Ovary (tissue), 9 donors: ENCODE data around the gene GLB1L3. TPM values are rescaled to one million over a fixed set of nuclear protein-coding genes. Genes with fewer than 3 reads are reported as not detected.

Experiments
- DNase-seq, 5 donors: peaks; one replicate each; pipeline ENCODE4 v3.0.0-alpha.2; 2019 to 2020
- H3K27ac ChIP-seq, 2 donors: fragments of 200-600 bp; one replicate each; pipeline versions ENCODE4 v1.5.1 to v1.8.0; 2019 to 2022
- H3K27me3 ChIP-seq: fragments of 200-600 bp; one replicate; pipeline ENCODE4 v1.8.0; 2022
- H3K36me3 ChIP-seq: fragments of 200-600 bp; sonication (generic); one replicate; pipeline ENCODE4 v1.5.1; 2019
- H3K4me1 ChIP-seq: one replicate; pipeline ENCODE4 v1.8.1; 2013; ENCODE audit warnings: mild to moderate bottlenecking, moderate library complexity; ENCODE audit not compliant: insufficient read depth
- H3K4me3 ChIP-seq: fragments of 200-600 bp; sonication (generic); one replicate; pipeline ENCODE4 v1.5.1; 2017
- H3K9me3 ChIP-seq, 2 donors: fragments of 200-600 bp in 1 of 2; sonication (generic) in 1 of 2; one replicate each; pipeline versions ENCODE4 v1.5.1 to v1.8.1; 2013 to 2019; ENCODE audit warnings: mild to moderate bottlenecking in 1 of 2, moderate library complexity in 1 of 2
- EP300 ChIP-seq: sonication (generic); formaldehyde crosslinking; IDR thresholded peaks from one replicate; pipeline ENCODE4 v1.6.1; 2017; ENCODE audit warnings: antibody characterized with exemption
- POLR2A ChIP-seq: fragments of 450-650 bp; IDR thresholded peaks from one replicate; pipeline ENCODE4 v1.6.1; 2017; ENCODE audit warnings: antibody characterized with exemption, mild to moderate bottlenecking, moderate library complexity
- WGBS, 3 donors: extraction: QIAGEN DNeasy Blood & Tissue Kit in 1 of 3; methylation state at CpG; one replicate each; pipeline versions ENCODE4 v1.1.5 to v1.1.7; 2013 to 2017; 5-methylcytosine and 5-hydroxymethylcytosine counted together
- intact Hi-C, 4 donors: fragments of 100-400 bp; cut with DNase I; formaldehyde crosslinking; loops; one replicate each; pipeline versions ENCODE4 v1.11.0 to v1.15.1; 2022 to 2023
- polyA plus RNA-seq, 2 donors: library from polyadenylated mRNA; stranded (reverse); fragments of 200-250 nt in 1 of 2; fragments of 350-450 nt in 1 of 2; fragmentation: Illumina TruSeq in 1 of 2; extraction: RNeasy Lipid Tissue Mini Kit (QIAGEN cat#74804) in 1 of 2; gene quantifications; one replicate each; pipeline ENCODE4 v1.2.3, GENCODE V29; 2013 to 2014
- total RNA-seq, 7 donors: library from RNA; depleted of rRNA in 2 of 7; stranded (reverse); fragments of >200 nt in 2 of 7; fragmentation: NEBNext Ultra II Directional in 3 of 7; extraction: Animal tissue kit (Norgen Biotek cat#: 25700) in 3 of 7; gene quantifications; one replicate each; pipeline versions ENCODE4 v1.1.0 to v1.2.4, GENCODE V29; 2016 to 2023
- TF ChIP-seq, protein P1 (sequence below), 3 donors: fragments of 450-650 bp in 2 of 3; fragments of 200-600 bp in 1 of 3; IDR thresholded peaks; one replicate each; pipeline versions ENCODE4 v1.5.1 to v1.8.0; 2016 to 2022; ENCODE audit warnings: antibody characterized with exemption in 3 of 3, mild to moderate bottlenecking in 1 of 3
- donor health status: DM: no; HTN: no; CAD: no; lungs with moderate emphysema.
- donor health status: DM: no; HTN: no; CAD: no.
- donor health status: Bipolar disorder and iron deficiency.
- donor health status: DM: yes; HTN: yes; CAD: no.
- donor health status: DM: no; HTN: no; CAD: no.
- donor health status: DM: yes; HTN: yes; CAD: no.

GLB1L3 gene
- total and polyA plus RNA-seq, 9 donors = 0.07 to 0.20 (median 0.12) TPM; not detected in 4

- H3K4me1 ChIP-seq = no peaks in the 10 kb centered on the region
- no peaks in the 10 kb centered on the region for H3K27me3 ChIP-seq
- WGBS, 3 donors = 42 to 55% (median 43%) methylated on average over 3 of the region's 3 CpGs
Observed at GRCh38 chr11:134266841-134267251, 9.3 kb upstream of the GLB1L3 start.

GRCh38 chr11:134267461-134267860 lies 8.7 kb upstream of the GLB1L3 start:
- 70 to 77% (median 73%) methylated on average over 5 of the region's 5 CpGs for WGBS, 3 donors
- intact Hi-C loops = no loop called here
- no peak overlapping the region for H3K27ac ChIP-seq
- no peak for DNase-seq
- no peaks in the 10 kb centered on the region for H3K9me3 ChIP-seq
- no peaks in the 10 kb centered on the region for H3K27me3 ChIP-seq
- TF ChIP-seq, protein P1, sequence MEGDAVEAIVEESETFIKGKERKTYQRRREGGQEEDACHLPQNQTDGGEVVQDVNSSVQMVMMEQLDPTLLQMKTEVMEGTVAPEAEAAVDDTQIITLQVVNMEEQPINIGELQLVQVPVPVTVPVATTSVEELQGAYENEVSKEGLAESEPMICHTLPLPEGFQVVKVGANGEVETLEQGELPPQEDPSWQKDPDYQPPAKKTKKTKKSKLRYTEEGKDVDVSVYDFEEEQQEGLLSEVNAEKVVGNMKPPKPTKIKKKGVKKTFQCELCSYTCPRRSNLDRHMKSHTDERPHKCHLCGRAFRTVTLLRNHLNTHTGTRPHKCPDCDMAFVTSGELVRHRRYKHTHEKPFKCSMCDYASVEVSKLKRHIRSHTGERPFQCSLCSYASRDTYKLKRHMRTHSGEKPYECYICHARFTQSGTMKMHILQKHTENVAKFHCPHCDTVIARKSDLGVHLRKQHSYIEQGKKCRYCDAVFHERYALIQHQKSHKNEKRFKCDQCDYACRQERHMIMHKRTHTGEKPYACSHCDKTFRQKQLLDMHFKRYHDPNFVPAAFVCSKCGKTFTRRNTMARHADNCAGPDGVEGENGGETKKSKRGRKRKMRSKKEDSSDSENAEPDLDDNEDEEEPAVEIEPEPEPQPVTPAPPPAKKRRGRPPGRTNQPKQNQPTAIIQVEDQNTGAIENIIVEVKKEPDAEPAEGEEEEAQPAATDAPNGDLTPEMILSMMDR (IDR thresholded peaks at IDR 0.05) = no peak
- TF ChIP-seq EP300 (no peak), POLR2A (no peak)
- no peaks in the 10 kb centered on the region for H3K4me1 ChIP-seq
- no peaks in the 10 kb centered on the region for H3K36me3 ChIP-seq
- H3K4me3 ChIP-seq = no peak overlapping the region

More at GRCh38 chr11:134266841-134267251, 9.3 kb upstream of the GLB1L3 start:
- H3K9me3 ChIP-seq = no peaks in the 10 kb centered on the region
- H3K36me3 ChIP-seq = no peaks in the 10 kb centered on the region
- TF ChIP-seq EP300 (no peak), POLR2A (no peak)
- TF ChIP-seq, protein P1 (IDR thresholded peaks at IDR 0.05) = no peak
- no peak overlapping the region for H3K27ac ChIP-seq
- intact Hi-C loops = no loop called here
- H3K4me3 ChIP-seq = no peak overlapping the region
- DNase-seq = no peak

DNA sequence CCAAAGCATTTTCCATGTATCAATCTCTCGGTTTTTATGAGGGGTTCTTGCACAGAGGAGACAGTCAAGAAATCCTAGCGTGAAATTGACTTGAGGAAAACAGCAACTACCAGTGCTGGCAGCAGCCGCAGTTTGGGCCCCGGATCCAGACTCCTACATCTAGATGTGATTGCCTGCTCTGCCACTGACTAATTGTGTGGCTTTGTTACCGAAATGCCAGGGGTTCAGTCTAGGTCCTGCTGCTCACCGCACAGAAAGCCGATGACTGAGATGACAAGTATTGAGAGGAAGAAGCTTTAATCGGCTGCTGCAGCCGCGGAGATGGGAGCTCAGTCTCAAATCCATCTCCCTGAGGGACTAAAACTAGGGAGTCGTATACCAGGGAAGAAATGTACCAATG lies 8.2 kb upstream of the GLB1L3 start:
- Histone ChIP-seq H3K9me3 (no peaks in the 10 kb centered on the region), H3K4me1 (no peaks in the 10 kb centered on the region), H3K27ac (no peak overlapping the region), H3K36me3 (no peaks in the 10 kb centered on the region), H3K27me3 (no peaks in the 10 kb centered on the region), H3K4me3 (no peak overlapping the region)
- no peak for DNase-seq
- no peak for TF ChIP-seq POLR2A
- TF ChIP-seq EP300 = no peak
- TF ChIP-seq, protein P1 (IDR thresholded peaks at IDR 0.05) = no peak
- 83 to 87% (median 84%) methylated on average over 11 of the region's 11 CpGs for WGBS, 3 donors
- intact Hi-C loops = no loop called here

- no peaks in the 10 kb centered on the region for H3K27me3 ChIP-seq
- H3K27ac ChIP-seq = no peak overlapping the region
- no peaks in the 10 kb centered on the region for H3K4me1 ChIP-seq
- TF ChIP-seq POLR2A = no peak
- TF ChIP-seq, protein P1 (IDR thresholded peaks at IDR 0.05) = no peak
- TF ChIP-seq EP300 = no peak
- H3K36me3 ChIP-seq = no peaks in the 10 kb centered on the region
- no peaks in the 10 kb centered on the region for H3K9me3 ChIP-seq
- 40 to 42% (median 40%) methylated on average over 5 of the region's 5 CpGs for WGBS, 3 donors
- H3K4me3 ChIP-seq = no peak overlapping the region
- DNase-seq = no peak
- intact Hi-C loops = no loop called here
Observed at GRCh38 chr11:134270250-134270714, 5.9 kb upstream of the GLB1L3 start.
